BE2C (cell line): ENCODE data around the gene CFAP100.
A peak's percentile ranks its signal among the peaks of the same experiment; 100 is the strongest.

ENCODE experiments used
- DNase-seq: peaks from one replicate; pipeline ENCODE4 v3.0.0-alpha.2; 2020
- H3K27me3 ChIP-seq: fragments of 250-450 bp; sonication (Bioruptor Pico); 2 replicates; pipeline ENCODE4 v1.5.1; 2020; ENCODE audit warnings: mild to moderate bottlenecking
- H3K36me3 ChIP-seq: fragments of 250-450 bp; sonication (Bioruptor Pico); 2 replicates; pipeline ENCODE4 v1.5.1; 2020; ENCODE audit warnings: mild to moderate bottlenecking
- H3K4me1 ChIP-seq: fragments of 250-450 bp; sonication (Bioruptor Pico); 2 replicates; pipeline ENCODE4 v1.5.1; 2020
- H3K4me3 ChIP-seq: 2 replicates; pipeline ENCODE4 v1.5.1; 2011; ENCODE audit warnings: low read depth, low read length
- H3K9me3 ChIP-seq: fragments of 250-450 bp; sonication (Bioruptor Pico); 2 replicates; pipeline ENCODE4 v1.5.1; 2020
- TF ChIP-seq, protein P1 (sequence below): IDR thresholded peaks from 2 replicates; pipeline ENCODE4 v1.5.1; 2012; ENCODE audit warnings: mild to moderate bottlenecking, low read depth, low read length

Gene CFAP100

GRCh38 chr3:126452213-126452612 is 57.5 kb downstream of the CFAP100 start:
- peak; percentile 3 for DNase-seq

DNA sequence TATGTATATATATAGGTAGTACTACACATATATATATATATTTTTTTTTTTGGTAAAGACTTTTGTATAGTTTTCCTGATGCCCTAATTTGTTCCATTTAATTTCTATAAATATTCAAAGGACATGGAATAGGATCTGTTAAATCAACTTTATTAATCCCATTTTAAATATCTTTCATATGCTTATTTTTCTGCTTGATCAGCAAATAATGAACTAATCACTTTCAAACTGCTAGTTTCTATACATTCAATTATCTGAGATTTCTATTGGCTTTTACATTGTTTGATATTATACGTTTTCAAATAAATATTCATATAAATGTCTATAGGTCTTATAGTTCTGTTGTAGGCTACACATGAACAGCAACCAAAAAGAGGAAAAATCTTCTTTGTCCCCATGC is 59.3 kb downstream of the CFAP100 start:
- H3K4me1 ChIP-seq: no peaks in the 10 kb centered on the region
- no peak for DNase-seq

More at GRCh38 chr3:126452213-126452612, 57.5 kb downstream of the CFAP100 start:
- H3K4me3 ChIP-seq: no peak overlapping the region
- no peaks in the 10 kb centered on the region for H3K9me3 ChIP-seq
- no peaks in the 10 kb centered on the region for H3K4me1 ChIP-seq
- no peaks in the 10 kb centered on the region for H3K27me3 ChIP-seq
- TF ChIP-seq, protein P1, sequence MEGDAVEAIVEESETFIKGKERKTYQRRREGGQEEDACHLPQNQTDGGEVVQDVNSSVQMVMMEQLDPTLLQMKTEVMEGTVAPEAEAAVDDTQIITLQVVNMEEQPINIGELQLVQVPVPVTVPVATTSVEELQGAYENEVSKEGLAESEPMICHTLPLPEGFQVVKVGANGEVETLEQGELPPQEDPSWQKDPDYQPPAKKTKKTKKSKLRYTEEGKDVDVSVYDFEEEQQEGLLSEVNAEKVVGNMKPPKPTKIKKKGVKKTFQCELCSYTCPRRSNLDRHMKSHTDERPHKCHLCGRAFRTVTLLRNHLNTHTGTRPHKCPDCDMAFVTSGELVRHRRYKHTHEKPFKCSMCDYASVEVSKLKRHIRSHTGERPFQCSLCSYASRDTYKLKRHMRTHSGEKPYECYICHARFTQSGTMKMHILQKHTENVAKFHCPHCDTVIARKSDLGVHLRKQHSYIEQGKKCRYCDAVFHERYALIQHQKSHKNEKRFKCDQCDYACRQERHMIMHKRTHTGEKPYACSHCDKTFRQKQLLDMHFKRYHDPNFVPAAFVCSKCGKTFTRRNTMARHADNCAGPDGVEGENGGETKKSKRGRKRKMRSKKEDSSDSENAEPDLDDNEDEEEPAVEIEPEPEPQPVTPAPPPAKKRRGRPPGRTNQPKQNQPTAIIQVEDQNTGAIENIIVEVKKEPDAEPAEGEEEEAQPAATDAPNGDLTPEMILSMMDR: no peak
- peaks cover 8% of the 10 kb centered on the region for H3K36me3 ChIP-seq

DNA sequence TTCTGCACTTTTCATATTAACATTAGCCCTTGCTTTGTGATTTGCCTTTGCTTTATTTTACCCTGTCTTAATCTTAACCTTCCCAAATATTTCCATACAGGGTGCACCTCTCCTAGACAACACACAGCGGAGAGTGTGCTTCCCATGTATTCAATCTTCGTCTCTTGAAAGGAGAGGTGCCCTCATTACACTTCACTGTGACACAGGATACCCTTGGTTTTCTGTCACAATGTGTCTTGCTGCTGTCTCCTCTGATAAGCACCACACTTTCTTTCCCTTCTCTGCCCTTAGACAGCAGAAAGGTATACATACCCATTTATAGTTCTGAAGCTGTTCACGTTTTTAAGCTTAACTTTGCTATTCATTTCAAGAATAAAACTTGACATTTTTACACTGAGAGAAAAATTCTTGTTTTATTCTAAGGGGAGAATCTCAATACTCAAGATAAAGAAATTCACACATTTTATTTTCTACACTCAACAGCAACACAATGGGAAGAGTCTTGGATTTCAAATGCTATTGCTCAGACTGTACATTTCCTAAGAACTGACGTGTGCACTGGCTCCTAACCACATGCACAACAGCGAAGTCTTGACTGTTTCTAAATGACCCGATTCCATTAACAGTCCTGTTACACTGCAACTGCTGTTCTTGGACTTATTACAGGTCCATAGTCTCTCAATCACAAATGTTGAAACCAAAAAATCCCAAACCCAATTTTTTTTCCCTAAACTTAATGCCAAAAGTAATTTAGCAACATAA is 59.9 kb downstream of the CFAP100 start:
- TF ChIP-seq, protein P1: no peak
- H3K27me3 ChIP-seq: no peaks in the 10 kb centered on the region
- no peak overlapping the region for H3K4me3 ChIP-seq
- DNase-seq: no peak
- H3K4me1 ChIP-seq: no peaks in the 10 kb centered on the region
- no peaks in the 10 kb centered on the region for H3K9me3 ChIP-seq
- peaks cover 26% of the 10 kb centered on the region for H3K36me3 ChIP-seq

More for the DNA sequence above, 59.3 kb downstream of the CFAP100 start:
- Histone ChIP-seq H3K27me3 (no peaks in the 10 kb centered on the region), H3K36me3 (peaks cover 20% of the 10 kb centered on the region), H3K9me3 (no peaks in the 10 kb centered on the region), H3K4me3 (no peak overlapping the region)
- TF ChIP-seq, protein P1: no peak

GRCh38 chr3:126456211-126456610 is 61.5 kb downstream of the CFAP100 start:
- Histone ChIP-seq H3K9me3 (no peaks in the 10 kb centered on the region), H3K4me1 (no peaks in the 10 kb centered on the region), H3K4me3 (no peak overlapping the region), H3K36me3 (peaks cover 40% of the 10 kb centered on the region), H3K27me3 (no peaks in the 10 kb centered on the region)
- TF ChIP-seq, protein P1: no peak
- peak; percentile 2 for DNase-seq

GRCh38 chr3:126456766-126457388 is 62.2 kb downstream of the CFAP100 start:
- H3K4me1 ChIP-seq: no peaks in the 10 kb centered on the region
- no peaks in the 10 kb centered on the region for H3K27me3 ChIP-seq
- no peak overlapping the region for H3K4me3 ChIP-seq
- TF ChIP-seq, protein P1: no peak
- no peaks in the 10 kb centered on the region for H3K9me3 ChIP-seq
- peak; percentile 1 for DNase-seq
- peaks cover 42% of the 10 kb centered on the region for H3K36me3 ChIP-seq
